DMS 273 treated with DMSO at 0.1 percent for 48 hours (cell line): Measurements from ENCODE around the gene DCST2.

Experiments
- DNase-seq: peaks from one replicate; lab custom pipeline; 2025; lab: John Stamatoyannopoulos, UW

Gene DCST2

DNA sequence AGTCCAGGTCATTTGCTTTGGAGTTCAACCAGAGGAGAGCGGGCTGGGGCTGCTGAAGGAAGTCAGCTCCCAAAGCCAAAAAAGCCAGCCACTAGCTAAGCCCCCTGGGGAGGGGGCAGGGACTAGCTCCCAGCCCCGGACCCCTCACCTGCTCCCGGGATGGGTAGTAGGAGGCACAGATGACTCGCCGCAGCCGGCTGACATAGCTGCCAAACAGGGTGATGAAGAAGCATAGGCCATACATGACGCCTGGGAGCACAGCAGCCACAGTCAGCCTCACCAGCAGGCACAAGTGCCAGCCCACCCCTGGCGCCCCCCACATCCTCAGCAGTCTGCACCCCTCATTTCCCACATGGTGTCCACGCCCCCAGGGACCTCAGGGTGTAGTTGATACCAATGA is 7.4 kb downstream of the DCST2 start:
- no peak for DNase-seq

DNA sequence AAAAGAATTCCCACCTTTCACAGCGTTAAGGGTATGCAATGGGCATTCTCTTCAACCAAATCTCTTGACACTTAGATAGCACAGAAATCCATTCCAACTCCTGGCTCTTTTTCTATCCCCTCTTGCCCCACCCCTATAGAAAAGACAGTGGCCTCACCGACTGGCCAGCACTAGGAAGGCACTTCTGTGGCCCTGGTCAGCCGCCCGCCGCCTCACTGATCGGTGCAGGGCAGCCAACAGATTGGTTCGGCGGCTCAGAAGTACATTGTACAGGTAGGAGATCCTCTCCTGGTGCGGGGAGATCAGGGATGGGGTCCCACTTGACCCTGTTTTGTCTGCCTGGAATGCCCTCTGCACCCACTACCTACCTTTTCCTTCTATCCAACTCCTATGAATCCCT is 9.3 kb downstream of the DCST2 start:
- no peak for DNase-seq

DNA sequence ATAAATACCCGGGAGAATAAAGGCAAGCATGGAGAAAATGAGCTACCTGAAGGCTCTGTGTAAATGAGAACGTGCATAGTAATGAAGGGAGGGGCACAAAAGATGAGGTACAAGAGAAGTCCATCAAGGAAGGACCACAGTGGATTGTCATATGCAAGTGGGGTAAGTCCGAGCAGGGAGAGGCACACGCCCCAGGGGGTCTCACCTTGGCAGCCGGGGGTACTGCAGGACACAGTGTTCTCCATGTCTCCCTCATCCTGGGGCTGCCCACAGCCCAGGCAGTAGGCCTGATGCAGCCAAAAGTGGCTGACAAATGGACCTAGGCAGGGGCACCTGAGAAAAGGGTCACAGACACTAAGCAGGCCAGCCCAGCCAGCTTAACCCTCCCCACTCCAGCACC is 10.0 kb downstream of the DCST2 start:
- DNase-seq, result no peak

DNA sequence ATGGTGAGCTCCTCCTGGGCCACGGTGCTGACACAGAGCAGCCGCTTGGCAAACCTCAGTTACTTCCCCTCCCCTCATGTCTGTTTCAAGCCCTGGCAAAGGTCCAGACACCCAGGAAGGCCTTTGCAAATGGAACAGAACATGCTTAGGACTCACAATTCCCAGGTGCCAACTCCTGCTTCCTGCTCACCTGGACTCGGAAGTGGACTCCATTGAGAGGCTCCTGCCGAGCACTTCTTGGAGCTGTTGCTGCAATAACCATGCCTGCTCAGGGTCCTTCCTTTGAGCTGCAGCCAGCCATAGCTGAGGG is 10.7 kb downstream of the DCST2 start:
- DNase-seq, result no peak

DNA sequence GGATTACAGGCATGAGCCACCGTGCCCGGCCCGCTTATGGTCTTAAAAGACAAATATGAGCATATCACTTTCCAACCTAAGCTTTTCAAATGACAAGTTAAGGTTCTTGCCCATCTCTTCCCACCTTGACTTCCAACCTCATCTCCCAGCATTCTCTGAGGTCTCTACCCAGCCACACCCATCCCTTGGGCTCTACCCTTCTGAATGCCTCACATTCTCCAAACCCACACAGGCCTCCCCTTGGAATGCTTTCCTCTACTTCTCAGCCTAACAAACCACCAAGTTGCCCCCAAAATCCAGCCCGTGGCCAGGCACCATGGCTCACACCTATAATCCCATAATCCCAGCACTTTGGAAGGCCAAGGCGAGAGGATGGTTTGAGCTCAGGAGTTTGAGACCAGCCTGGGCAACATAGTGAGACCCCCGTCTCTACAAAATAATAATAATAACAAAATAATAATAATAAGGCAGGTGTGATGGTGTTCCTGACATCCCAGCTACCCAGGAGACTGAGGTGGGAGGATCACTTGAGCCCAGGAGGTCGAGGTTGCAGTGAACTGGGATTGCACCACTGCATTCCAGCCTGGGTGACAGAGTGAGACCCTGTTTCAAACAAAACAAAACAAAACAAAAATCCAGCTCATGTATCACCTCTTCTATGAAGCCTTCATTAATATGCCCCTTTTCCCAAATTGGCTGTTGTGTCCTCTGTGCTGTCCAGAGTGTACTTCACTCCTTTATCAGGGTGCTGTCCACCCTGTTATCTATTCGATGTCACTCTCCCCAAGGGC is 11.2 kb downstream of the DCST2 start:
- no peak for DNase-seq

DNA sequence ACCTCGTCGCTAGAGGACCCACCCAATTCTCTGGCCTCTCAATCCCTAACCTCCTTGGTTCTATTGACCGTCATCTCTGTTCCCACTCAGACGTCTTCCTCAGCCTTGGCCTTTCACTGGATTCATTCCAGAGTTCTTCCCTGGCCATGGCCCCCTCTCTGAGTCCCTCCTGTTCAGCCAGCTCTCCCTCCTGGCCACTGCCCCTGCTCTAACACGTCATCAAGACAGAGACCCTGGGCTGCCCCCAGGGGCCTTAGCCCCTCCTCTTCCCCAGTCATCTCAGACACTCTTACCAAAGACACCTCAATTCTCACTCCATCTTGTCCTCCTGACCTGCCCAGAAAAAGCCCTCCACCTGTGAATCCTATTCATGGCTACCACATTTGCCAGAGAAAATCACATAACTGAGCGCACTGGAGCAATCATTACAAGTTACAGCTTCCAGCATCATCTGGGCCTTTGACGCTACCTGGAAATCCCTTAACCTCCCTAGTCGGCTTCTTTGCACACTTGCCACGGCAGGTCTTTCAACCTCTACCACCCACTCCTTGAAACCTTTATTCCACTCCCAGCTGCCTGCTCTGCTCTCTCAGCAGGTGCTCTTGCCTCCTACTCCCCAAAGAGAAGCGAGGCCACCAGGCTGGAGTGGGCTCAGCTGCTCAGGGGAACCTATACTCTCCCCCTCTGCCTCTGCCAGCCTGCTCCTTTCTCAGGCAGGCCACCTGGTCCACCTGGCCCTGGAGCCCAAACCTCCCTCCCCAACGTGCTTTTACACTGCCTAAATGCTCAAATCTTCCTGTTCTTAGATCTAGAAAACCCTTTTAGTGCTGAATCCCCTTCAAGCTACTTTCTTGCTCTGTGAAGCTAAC is 14.0 kb downstream of the DCST2 start:
- no peak for DNase-seq

- DNase-seq, result no peak
Observed at GRCh38 chr1:155018617-155019348, 14.8 kb downstream of the DCST2 start.

- no peak for DNase-seq
Observed at GRCh38 chr1:155017946-155018316, 15.7 kb downstream of the DCST2 start.

GRCh38 chr1:155017041-155017945 is 16.3 kb downstream of the DCST2 start:
- DNase-seq, result peak; percentile 88

GRCh38 chr1:155016231-155016831 is 17.2 kb downstream of the DCST2 start:
- no peak for DNase-seq

DNA sequence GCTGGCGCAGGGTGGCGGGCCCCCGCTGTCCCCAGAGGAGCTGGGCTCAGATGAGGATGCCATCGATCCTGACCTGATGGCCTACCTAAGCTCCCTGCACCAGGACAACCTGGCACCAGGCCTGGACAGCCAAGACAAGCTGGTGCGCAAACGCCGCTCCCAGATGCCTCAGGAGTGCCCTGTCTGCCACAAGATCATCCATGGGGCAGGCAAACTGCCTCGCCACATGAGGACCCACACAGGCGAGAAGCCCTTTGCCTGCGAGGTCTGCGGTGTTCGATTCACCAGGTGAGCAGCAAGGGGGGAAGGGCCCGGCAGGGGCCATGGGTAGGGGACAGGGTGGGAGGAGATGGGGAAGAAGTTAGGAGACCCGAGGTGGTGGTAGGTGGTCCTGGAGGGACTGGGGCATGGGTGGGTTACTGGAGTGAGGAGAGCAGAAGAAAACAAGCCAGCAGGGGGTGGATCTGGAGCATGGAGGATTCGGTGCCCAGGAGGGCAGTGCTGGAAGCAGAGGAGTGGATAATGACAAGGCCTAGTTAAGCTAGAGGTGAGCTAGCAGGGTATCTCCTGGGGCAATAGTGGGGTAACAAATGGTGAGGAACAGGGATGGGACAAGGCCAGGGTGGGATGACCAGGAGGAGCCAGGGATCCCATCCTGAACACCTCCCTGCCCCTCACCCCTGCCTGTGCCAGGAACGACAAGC is 17.9 kb downstream of the DCST2 start:
- DNase-seq, result no peak

DNA sequence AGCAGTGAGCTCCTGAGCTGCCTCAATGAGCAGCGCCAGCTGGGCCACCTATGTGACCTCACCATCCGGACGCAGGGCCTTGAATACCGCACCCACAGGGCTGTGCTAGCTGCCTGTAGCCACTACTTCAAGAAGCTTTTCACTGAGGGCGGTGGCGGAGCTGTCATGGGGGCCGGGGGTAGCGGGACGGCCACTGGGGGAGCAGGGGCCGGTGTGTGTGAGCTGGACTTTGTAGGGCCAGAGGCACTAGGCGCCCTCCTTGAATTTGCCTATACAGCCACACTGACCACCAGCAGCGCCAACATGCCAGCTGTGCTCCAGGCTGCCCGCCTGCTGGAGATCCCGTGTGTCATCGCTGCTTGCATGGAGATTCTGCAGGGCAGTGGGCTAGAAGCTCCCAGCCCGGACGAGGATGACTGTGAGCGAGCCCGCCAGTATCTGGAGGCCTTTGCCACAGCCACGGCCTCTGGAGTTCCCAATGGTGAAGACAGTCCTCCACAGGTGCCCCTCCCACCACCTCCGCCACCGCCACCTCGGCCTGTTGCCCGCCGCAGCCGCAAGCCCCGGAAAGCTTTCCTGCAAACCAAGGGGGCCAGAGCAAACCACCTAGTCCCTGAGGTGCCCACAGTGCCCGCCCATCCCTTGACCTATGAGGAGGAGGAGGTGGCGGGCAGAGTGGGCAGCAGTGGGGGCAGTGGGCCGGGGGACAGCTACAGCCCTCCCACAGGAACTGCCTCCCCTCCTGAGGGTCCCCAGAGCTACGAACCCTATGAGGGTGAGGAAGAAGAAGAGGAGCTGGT is 18.7 kb downstream of the DCST2 start:
- DNase-seq, result no peak

- DNase-seq, result no peak
Observed at GRCh38 chr1:155013632-155014031, 19.9 kb downstream of the DCST2 start.

DNA sequence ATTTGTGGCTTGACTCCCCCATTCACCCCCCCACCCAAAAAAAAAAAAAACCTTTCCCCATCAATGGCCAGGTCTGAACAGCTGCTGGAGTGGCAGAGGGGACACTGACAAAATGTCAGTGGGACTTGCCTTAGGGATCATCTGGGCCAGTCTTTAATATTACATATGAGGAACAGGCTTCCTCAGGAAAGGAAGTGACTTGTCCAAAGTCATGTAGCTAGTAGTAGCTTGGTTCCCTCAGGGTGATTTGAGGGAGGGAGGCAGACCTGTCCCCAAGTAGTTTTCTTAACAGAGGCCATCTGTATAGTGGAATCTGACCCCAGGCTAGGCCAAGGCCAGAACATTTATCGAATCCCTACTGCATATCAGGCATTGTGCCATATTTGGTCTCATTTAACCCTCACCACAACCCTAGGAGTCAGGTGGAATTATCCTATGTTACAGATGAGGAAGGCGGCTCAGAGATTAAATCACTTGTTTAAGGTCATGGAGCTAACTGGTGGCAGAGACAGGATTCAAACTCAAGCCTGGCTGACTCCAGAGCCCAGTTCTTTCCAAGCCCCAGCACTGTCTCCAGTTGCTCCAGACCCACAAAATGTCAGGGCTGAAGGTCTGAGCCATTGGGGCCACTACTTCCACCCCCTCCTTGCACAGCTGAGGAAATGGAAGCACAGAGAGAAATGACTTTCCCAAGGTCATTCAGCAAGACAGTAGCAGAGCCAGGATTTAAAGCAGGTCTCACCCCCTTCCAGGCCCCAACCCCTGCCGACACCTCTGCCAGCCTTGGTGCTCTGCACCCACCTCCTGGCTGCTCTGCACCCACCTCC is 20.6 kb downstream of the DCST2 start:
- DNase-seq, result no peak

- DNase-seq, result peak; percentile 83
Observed at GRCh38 chr1:155012026-155012546, 21.5 kb downstream of the DCST2 start.

- DNase-seq, result no peak
Observed at GRCh38 chr1:155011437-155012025, 22.1 kb downstream of the DCST2 start.

- DNase-seq, result no peak
Observed at GRCh38 chr1:155011004-155011416, 22.6 kb downstream of the DCST2 start.

DNA sequence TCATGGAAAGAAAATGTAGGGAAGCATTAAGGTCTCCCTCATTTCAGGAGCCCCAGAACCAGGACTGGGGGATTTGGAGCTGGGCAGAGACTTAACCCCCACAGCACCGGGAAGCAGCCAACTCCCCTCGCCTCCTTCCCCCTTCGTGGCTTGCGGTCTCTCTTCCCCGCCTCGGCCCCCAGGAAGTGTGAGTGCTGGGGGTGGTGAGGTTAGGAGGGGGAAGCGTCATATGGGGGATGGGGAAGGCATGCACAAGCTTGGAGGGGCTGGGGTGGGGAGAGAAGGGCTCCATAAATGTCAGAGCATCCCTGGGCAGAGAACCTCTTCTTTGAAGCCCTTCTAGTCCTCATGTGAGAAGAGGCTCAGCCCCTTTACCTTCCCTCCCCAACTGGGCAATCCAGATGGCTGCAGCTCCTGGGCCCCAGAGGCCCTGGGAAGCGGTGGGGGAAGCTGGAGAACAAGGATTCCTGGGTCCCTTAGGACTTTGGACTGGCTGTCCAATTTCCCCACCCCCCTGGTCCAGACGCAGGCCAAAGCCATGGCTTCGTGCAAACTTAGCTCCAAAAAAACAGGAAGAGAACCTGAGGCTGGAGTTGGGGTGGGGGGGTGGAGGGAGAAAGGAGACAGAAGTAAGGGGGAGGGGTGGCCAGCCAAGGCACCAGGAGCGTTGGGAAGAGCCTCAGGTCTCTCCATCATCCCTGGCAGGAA is 23.2 kb downstream of the DCST2 start:
- no peak for DNase-seq
